H1 (cell line): Measurements from ENCODE around the gene PPP2R2B. TPM values are rescaled to one million over a fixed set of nuclear protein-coding genes. Genes with fewer than 3 reads are reported as not detected.

Experiments
- CTCF ChIA-PET: fragments of 300-600 bp; sonication (Branson Sonifier 250); formaldehyde crosslinking; loops from one replicate; lab custom pipeline; 2021; ENCODE audit not compliant: partially characterized antibody; lab: Charles Lee
- POLR2A ChIA-PET: fragments of 300-600 bp; sonication (Branson Sonifier 250); formaldehyde crosslinking; loops from one replicate; lab custom pipeline; 2021; ENCODE audit warnings: inconsistent platforms; ENCODE audit not compliant: partially characterized antibody; lab: Charles Lee
- DNase-seq, 2 experiments: peaks; one replicate each; pipeline versions ENCODE4 v3.0.0 to v3.0.0-alpha.2; 2010 to 2022; ENCODE audit warnings: low spot score in 2 of 2, low read depth in 1 of 2, mixed read lengths in 1 of 2
- FAIRE-seq: peaks from 2 replicates; lab custom pipeline; 2011; peaks lifted over from hg19 to GRCh38; lab: Jason Lieb, UNC
- H2AFZ ChIP-seq: 2 replicates; pipeline ENCODE4 v1.8.1; 2012; ENCODE audit warnings: low read length, inconsistent platforms
- H2AK5ac ChIP-seq: 2 replicates; pipeline ENCODE4 v1.6.1; 2013; ENCODE audit warnings: low read depth, low read length
- H2BK120ac ChIP-seq: replicated peaks from 2 replicates; pipeline ENCODE3; 2013; ENCODE audit warnings: low read depth, low read length, inconsistent platforms
- H2BK12ac ChIP-seq: 2 replicates; pipeline ENCODE4 v1.6.1; 2013; ENCODE audit warnings: low read depth, low read length
- H2BK15ac ChIP-seq: 2 replicates; pipeline ENCODE4 v1.6.1; 2013; ENCODE audit warnings: low read length
- H2BK20ac ChIP-seq: 2 replicates; pipeline ENCODE4 v1.6.1; 2013; ENCODE audit warnings: low read length
- H2BK5ac ChIP-seq: 2 replicates; pipeline ENCODE4 v1.6.1; 2013; ENCODE audit warnings: low read depth, low read length
- H3K14ac ChIP-seq: 2 replicates; pipeline ENCODE4 v1.6.1; 2013; ENCODE audit warnings: inconsistent platforms; ENCODE audit not compliant: insufficient read length
- H3K18ac ChIP-seq: 2 replicates; pipeline ENCODE4 v1.6.1; 2013; ENCODE audit warnings: low read length; ENCODE audit errors: extremely low read depth
- H3K23ac ChIP-seq: 2 replicates; pipeline ENCODE4 v1.6.1; 2013; ENCODE audit warnings: inconsistent platforms; ENCODE audit not compliant: insufficient read length
- H3K23me2 ChIP-seq: 2 replicates; pipeline ENCODE4 v1.6.1; 2013; ENCODE audit warnings: low read depth, low read length
- H3K27ac ChIP-seq: 2 replicates; pipeline ENCODE4 v1.6.1; 2011; ENCODE audit warnings: low read depth, low read length, inconsistent platforms
- H3K27me3 ChIP-seq, 4 experiments: replicated peaks in 1 of 4; 1 replicate in 1 of 4; 2 replicates in 3 of 4; pipeline versions ENCODE4 v1.6.1 to v1.8.1; 2011 to 2013; ENCODE audit warnings: low read length in 3 of 4, mild to moderate bottlenecking in 3 of 4, inconsistent platforms in 2 of 4, mixed read lengths in 2 of 4, moderate library complexity in 1 of 4; ENCODE audit not compliant: control insufficient read depth in 3 of 4, insufficient read depth in 3 of 4; ENCODE audit errors: extremely low read depth in 1 of 4
- H3K36me3 ChIP-seq, 4 experiments: 2 replicates each; pipeline versions ENCODE4 v1.6.1 to v1.8.1; 2011 to 2013; ENCODE audit warnings: mild to moderate bottlenecking in 4 of 4, low read length in 3 of 4, moderate library complexity in 2 of 4, control low read depth in 1 of 4, inconsistent platforms in 1 of 4; ENCODE audit not compliant: insufficient read depth in 4 of 4, control insufficient read depth in 2 of 4
- H3K4ac ChIP-seq: replicated peaks from 2 replicates; pipeline ENCODE3; 2013; ENCODE audit warnings: low read length, low read depth, mixed read lengths, inconsistent platforms; ENCODE audit not compliant: insufficient read length
- H3K4me1 ChIP-seq, 4 experiments: replicated peaks in 1 of 4; 1 replicate in 1 of 4; 2 replicates in 3 of 4; pipeline versions ENCODE4 v1.6.1 to v1.8.1; 2011 to 2013; ENCODE audit warnings: low read length in 3 of 4, inconsistent platforms in 2 of 4, mixed read lengths in 1 of 4; ENCODE audit not compliant: insufficient read depth in 4 of 4, control insufficient read depth in 3 of 4
- H3K4me2 ChIP-seq, 2 experiments: 2 replicates each; pipeline versions ENCODE4 v1.6.1 to v1.8.1; 2011 to 2013; ENCODE audit warnings: low read depth in 2 of 2, low read length in 2 of 2, control low read depth in 1 of 2, inconsistent platforms in 1 of 2, mild to moderate bottlenecking in 1 of 2; ENCODE audit not compliant: insufficient read depth in 1 of 2
- H3K4me3 ChIP-seq, 4 experiments: fragments of 200-600, 300-600 bp in 1 of 4; sonication (generic), shearing (Covaris generic), sonication (Bioruptor Twin) in 1 of 4; 2 replicates each; pipeline versions ENCODE4 v1.5.1 to v1.8.1; 2011 to 2016; ENCODE audit warnings: low read length in 4 of 4, low read depth in 3 of 4, control low read depth in 2 of 4, inconsistent platforms in 2 of 4, mild to moderate bottlenecking in 2 of 4, mixed read lengths in 1 of 4, moderate library complexity in 1 of 4; ENCODE audit not compliant: insufficient read depth in 2 of 4; ENCODE audit errors: extremely low read depth in 1 of 4
- H3K56ac ChIP-seq: replicated peaks from 2 replicates; pipeline ENCODE3; 2013; ENCODE audit warnings: low read depth, mild to moderate bottlenecking, mixed read lengths, low read length, inconsistent platforms; ENCODE audit not compliant: insufficient read length
- H3K79me1 ChIP-seq: 2 replicates; pipeline ENCODE4 v1.6.1; 2013; ENCODE audit warnings: low read depth, low read length, control low read depth
- H3K79me2 ChIP-seq, 2 experiments: 2 replicates each; pipeline versions ENCODE4 v1.6.1 to v1.8.1; 2012 to 2013; ENCODE audit warnings: low read length in 2 of 2, mild to moderate bottlenecking in 2 of 2, inconsistent platforms in 1 of 2; ENCODE audit not compliant: insufficient read depth in 2 of 2, control insufficient read depth in 1 of 2
- H3K9ac ChIP-seq, 4 experiments: replicated peaks in 1 of 4; 1 replicate in 1 of 4; 2 replicates in 3 of 4; pipeline versions ENCODE4 v1.6.1 to v1.8.1; 2011 to 2013; ENCODE audit warnings: low read depth in 3 of 4, low read length in 3 of 4, control low read depth in 2 of 4, mild to moderate bottlenecking in 2 of 4, moderate library complexity in 2 of 4, inconsistent platforms in 1 of 4; ENCODE audit errors: extremely low read depth in 1 of 4
- H3K9me3 ChIP-seq, 2 experiments: 2 replicates each; pipeline versions ENCODE4 v1.6.1 to v1.8.1; 2012 to 2013; ENCODE audit warnings: mild to moderate bottlenecking in 2 of 2, moderate library complexity in 2 of 2, control low read depth in 1 of 2, inconsistent platforms in 1 of 2, low read depth in 1 of 2, low read length in 1 of 2, mixed read lengths in 1 of 2; ENCODE audit not compliant: insufficient read depth in 2 of 2
- H4K20me1 ChIP-seq, 2 experiments: replicated peaks in 1 of 2; 2 replicates each; pipeline versions ENCODE3 to v1.8.1; 2011 to 2013; ENCODE audit warnings: inconsistent platforms in 2 of 2, low read length in 2 of 2, mild to moderate bottlenecking in 1 of 2; ENCODE audit not compliant: insufficient read depth in 2 of 2, control insufficient read depth in 1 of 2
- H4K5ac ChIP-seq: 2 replicates; pipeline ENCODE4 v1.6.1; 2013; ENCODE audit warnings: low read length, low read depth, mixed read lengths, inconsistent platforms; ENCODE audit not compliant: insufficient read length
- H4K8ac ChIP-seq: 2 replicates; pipeline ENCODE4 v1.8.0; 2013; ENCODE audit warnings: mild to moderate bottlenecking, moderate library complexity, low read length, inconsistent platforms; ENCODE audit not compliant: insufficient read depth; ENCODE audit errors: extremely low read depth
- H4K91ac ChIP-seq: replicated peaks from 2 replicates; pipeline ENCODE3; 2013; ENCODE audit warnings: low read length, mixed read lengths, inconsistent platforms; ENCODE audit not compliant: insufficient read length
- BCL11A ChIP-seq, 2 experiments: IDR thresholded peaks; one replicate each; pipeline ENCODE4 v1.6.1; 2011; ENCODE audit warnings: low read depth in 2 of 2, low read length in 2 of 2, mild to moderate bottlenecking in 2 of 2
- CBX8 ChIP-seq: fragments of 300-800, 300-1000 bp; sonication (generic); IDR thresholded peaks from 2 replicates; pipeline ENCODE4 v1.7.1; 2016; ENCODE audit warnings: low read depth, low read length, borderline replicate concordance
- CHD1 ChIP-seq: IDR thresholded peaks from 2 replicates; pipeline ENCODE4 v1.6.1; 2012; ENCODE audit warnings: low read depth, low read length, improper control_type of control experiment
- HDAC2 ChIP-seq, 2 experiments: fragments of 300-600 bp in 1 of 2; sonication (generic) in 1 of 2; IDR thresholded peaks; 2 replicates each; pipeline ENCODE4 v1.6.1; 2011 to 2012; ENCODE audit warnings: low read depth in 2 of 2, low read length in 2 of 2, mild to moderate bottlenecking in 2 of 2, moderate library complexity in 2 of 2, borderline replicate concordance in 1 of 2, inconsistent platforms in 1 of 2
- JUND ChIP-seq: IDR thresholded peaks from 2 replicates; pipeline ENCODE4 v1.6.1; 2011; ENCODE audit warnings: mild to moderate bottlenecking, improper control_type of control experiment, low read length
- NRF1 ChIP-seq: IDR thresholded peaks from 2 replicates; pipeline ENCODE4 v1.6.1; 2011; ENCODE audit warnings: mild to moderate bottlenecking, low read depth, low read length, improper control_type of control experiment
- POLR2AphosphoS5 ChIP-seq: IDR thresholded peaks from 2 replicates; pipeline ENCODE4 v1.6.1; 2011; ENCODE audit warnings: low read depth, low read length
- RAD21 ChIP-seq, 2 experiments: IDR thresholded peaks in 1 of 2; conservative IDR thresholded peaks in 1 of 2; 2 replicates each; pipeline ENCODE4 v1.6.1; 2011; ENCODE audit warnings: low read depth in 2 of 2, low read length in 2 of 2, improper control_type of control experiment in 1 of 2, inconsistent platforms in 1 of 2, mild to moderate bottlenecking in 1 of 2, moderate library complexity in 1 of 2
- RXRA ChIP-seq: IDR thresholded peaks from 2 replicates; pipeline ENCODE4 v1.6.1; 2011; ENCODE audit warnings: low read depth, mild to moderate bottlenecking, low read length, moderate library complexity; ENCODE audit not compliant: insufficient read depth
- SP2 ChIP-seq: IDR thresholded peaks from 2 replicates; pipeline ENCODE4 v1.6.1; 2012; ENCODE audit warnings: mild to moderate bottlenecking, low read length, inconsistent platforms
- SP4 ChIP-seq: IDR thresholded peaks from 2 replicates; pipeline ENCODE4 v1.6.1; 2012; ENCODE audit warnings: low read length, inconsistent platforms
- TAF1 ChIP-seq: IDR thresholded peaks from 2 replicates; pipeline ENCODE4 v1.6.1; 2011; ENCODE audit warnings: mild to moderate bottlenecking, low read depth, low read length
- TCF12 ChIP-seq: IDR thresholded peaks from 2 replicates; pipeline ENCODE4 v1.6.1; 2011; ENCODE audit warnings: low read depth, mild to moderate bottlenecking, low read length
- ZNF274 ChIP-seq: IDR thresholded peaks from 2 replicates; pipeline ENCODE4 v1.7.0; 2012; ENCODE audit warnings: low read length, borderline replicate concordance; ENCODE audit errors: extremely low read depth
- WGBS, 2 experiments: shearing (Covaris generic) in 1 of 2; methylation state at CpG; one replicate each; pipeline versions ENCODE4 v1.1.6 to v1.1.7; 2013 to 2015; ENCODE audit warnings: low lambda C conversion rate in 2 of 2, mixed read lengths in 2 of 2, inconsistent platforms in 1 of 2, low coverage in 1 of 2, missing lambda C conversion rate in 1 of 2; ENCODE audit not compliant: insufficient replicate concordance in 2 of 2, insufficient coverage in 1 of 2, insufficient read length in 1 of 2; ENCODE audit errors: extremely low coverage in 1 of 2, missing lambda C conversion rate in 1 of 2; 5-methylcytosine and 5-hydroxymethylcytosine counted together
- polyA plus RNA-seq, 7 experiments: library from polyadenylated mRNA; depleted of rRNA in 3 of 7; stranded (reverse) in 5 of 7; unstranded in 2 of 7; fragments of >200 nt in 5 of 7; fragments of 200-250 nt in 2 of 7; gene quantifications; 1 replicate in 5 of 7; 2 replicates in 1 of 7; 4 replicates in 1 of 7; pipeline versions ENCODE4 v1.2.1 to v1.2.3, GENCODE V29; 2011 to 2013; ENCODE audit warnings: missing spikeins in 2 of 7, mixed read lengths in 2 of 7
- total RNA-seq: library from RNA; stranded (reverse); fragmentation: NEBNext Ultra II Directional; extraction: Animal tissue kit (Norgen Biotek cat#: 25700); gene quantifications from 2 replicates; pipeline ENCODE4 v1.2.1, GENCODE V29; 2021

The PPP2R2B gene
- total and polyA plus RNA-seq, 2 of the 8 experiments (the other 6 are each of a cell fraction or from before 2014, with no cell fraction given), result 21.1 to 37.1 TPM

GRCh38 chr5:146902471-146902870, 23.9 kb upstream of the PPP2R2B start:
- Histone ChIP-seq H2BK12ac (no peak overlapping the region), H3K4me3 (no peak overlapping the region), H2BK15ac (no peak overlapping the region), H4K5ac (no peak overlapping the region), H3K4me1 (no peaks in the 10 kb centered on the region), H3K36me3 (no peaks in the 10 kb centered on the region), H3K14ac (no peak overlapping the region), H2BK120ac (no peak overlapping the region), H3K27ac (no peak overlapping the region), H4K91ac (no peak overlapping the region), H3K79me2 (no peaks in the 10 kb centered on the region), H3K4ac (no peak overlapping the region), H3K9ac (no peak overlapping the region), H4K20me1 (no peaks in the 10 kb centered on the region), H2BK20ac (no peak overlapping the region), H3K23ac (no peak overlapping the region), H2AK5ac (no peak overlapping the region), H3K4me2 (no peak overlapping the region), H3K79me1 (no peaks in the 10 kb centered on the region), H3K56ac (no peak overlapping the region), H2AFZ (no peak overlapping the region), H3K18ac (no peak overlapping the region), H4K8ac (no peak overlapping the region), H3K27me3 (no peaks in the 10 kb centered on the region), H3K9me3 (no peaks in the 10 kb centered on the region; a peak in 1 of 4 replicates), H3K23me2 (no peaks in the 10 kb centered on the region), H2BK5ac (no peak overlapping the region)
- TF ChIP-seq BCL11A (IDR thresholded peaks at IDR 0.05; ENCODE audit: low read depth in 2 of 2, low read length in 2 of 2) (no peak), NRF1 (no peak), CHD1 (no peak), HDAC2 (IDR thresholded peaks at IDR 0.05; ENCODE audit: borderline replicate concordance in 1 of 2, low read depth in 2 of 2, low read length in 2 of 2) (no peak), TAF1 (no peak), POLR2AphosphoS5 (no peak), RAD21 (IDR thresholded peaks at IDR 0.05 in 1 of 2, conservative IDR thresholded peaks at IDR 0.05 in 1 of 2; ENCODE audit: low read depth in 2 of 2, low read length in 2 of 2) (no peak), TCF12 (no peak), JUND (no peak), SP4 (no peak), ZNF274 (no peak), SP2 (no peak), RXRA (no peak), CBX8 (no peak)
- DNase-seq (no peak), FAIRE-seq (no peak)
- POLR2A ChIA-PET, result no interaction called here
- CTCF ChIA-PET, result no interaction called here
- 93% methylated on average over 3 of the region's 3 CpGs; no CpG with 5 or more reads in 1 of the 2 experiments for WGBS, 2 experiments
